ENCODE results near the gene RXYLT1. TPM values are rescaled to one million over a fixed set of nuclear protein-coding genes. Genes with fewer than 3 reads are reported as not detected.

RXYLT1 gene
- total RNA-seq, 2 experiments from 2014 or later: 6.2 to 6.3 TPM

GRCh38 chr12:63782466-63782865 lies 2.8 kb downstream of the RXYLT1 start:
- ChIA-PET POLR2A (no interaction called here), CTCF (no interaction called here)
- peaks cover 52% of the 10 kb centered on the region for H3K4me1 Mint-ChIP-seq (ENCODE audit: low read depth)
- Histone ChIP-seq H3K27me3 (ENCODE audit: control insufficient read depth in 1 of 2, insufficient read depth in 2 of 2, low read length in 2 of 2) (no peaks in the 10 kb centered on the region), H3K4me3 (ENCODE audit: low read length) (no peak overlapping the region), H3K9me3 (ENCODE audit: control insufficient read depth in 1 of 2, insufficient read depth in 1 of 2, low read length in 2 of 2) (no peaks in the 10 kb centered on the region), H3K36me3 (ENCODE audit: insufficient read depth, low read length) (peaks cover 21% of the 10 kb centered on the region), H3K27ac (ENCODE audit: low read depth in 1 of 2, low read length in 2 of 2) (no peak overlapping the region), H3K4me1 (ENCODE audit: insufficient read depth, low read length) (peaks cover 11% of the 10 kb centered on the region)
- no peaks in the 10 kb centered on the region for H3K27me3 Mint-ChIP-seq
- H3K4me3 Mint-ChIP-seq: peak overlapping the region; percentile 34
- no peak overlapping the region for H3K27ac Mint-ChIP-seq
- ATAC-seq (ENCODE audit: poor library complexity) (no peak), DNase-seq (no peak)
- H3K36me3 Mint-ChIP-seq (ENCODE audit: low read depth): peaks cover 56% of the 10 kb centered on the region
- no peaks in the 10 kb centered on the region for H3K9me3 Mint-ChIP-seq
- intact Hi-C loops (cut with DNase I, micrococcal nuclease): loop anchor here in 1 of 2 experiments (5.0 kb wide), 2 partner anchors 440 to 975 kb away; partner anchors contain the start of genes GNS and KICS2
- no peak for TF ChIP-seq CTCF (IDR thresholded peaks at IDR 0.05)

GRCh38 chr12:63787306-63787705 lies 7.6 kb downstream of the RXYLT1 start:
- H3K4me3 ChIP-seq (ENCODE audit: low read length): no peak overlapping the region
- no peaks in the 10 kb centered on the region for H3K27me3 ChIP-seq (ENCODE audit: control insufficient read depth in 1 of 2, insufficient read depth in 2 of 2, low read length in 2 of 2)
- Mint-ChIP-seq H3K4me3 (no peak overlapping the region), H3K36me3 (ENCODE audit: low read depth) (peaks cover 86% of the 10 kb centered on the region), H3K27ac (no peak overlapping the region), H3K9me3 (no peaks in the 10 kb centered on the region), H3K4me1 (ENCODE audit: low read depth) (peaks cover 26% of the 10 kb centered on the region), H3K27me3 (no peaks in the 10 kb centered on the region)
- no peak overlapping the region for H3K27ac ChIP-seq (ENCODE audit: low read depth in 1 of 2, low read length in 2 of 2)
- no peaks in the 10 kb centered on the region for H3K9me3 ChIP-seq (ENCODE audit: control insufficient read depth in 1 of 2, insufficient read depth in 1 of 2, low read length in 2 of 2)
- POLR2A ChIA-PET: no interaction called here
- CTCF ChIA-PET: no interaction called here
- no peak for DNase-seq
- TF ChIP-seq CTCF (IDR thresholded peaks at IDR 0.05): no peak
- ATAC-seq (ENCODE audit: poor library complexity): no peak
- intact Hi-C loops (cut with DNase I, micrococcal nuclease): no loop called here
- H3K4me1 ChIP-seq (ENCODE audit: insufficient read depth, low read length): no peaks in the 10 kb centered on the region
- peaks cover 41% of the 10 kb centered on the region for H3K36me3 ChIP-seq (ENCODE audit: insufficient read depth, low read length)

GRCh38 chr12:63790608-63790945 lies 10.9 kb downstream of the RXYLT1 start:
- peaks cover 5% of the 10 kb centered on the region for H3K4me1 Mint-ChIP-seq (ENCODE audit: low read depth)
- POLR2A ChIA-PET: no interaction called here
- no peaks in the 10 kb centered on the region for H3K4me1 ChIP-seq (ENCODE audit: insufficient read depth, low read length)
- TF ChIP-seq CTCF (IDR thresholded peaks at IDR 0.05): no peak
- H3K4me3 Mint-ChIP-seq: no peak overlapping the region
- peaks cover 65% of the 10 kb centered on the region for H3K36me3 Mint-ChIP-seq (ENCODE audit: low read depth)
- H3K4me3 ChIP-seq (ENCODE audit: low read length): no peak overlapping the region
- H3K9me3 ChIP-seq (ENCODE audit: control insufficient read depth in 1 of 2, insufficient read depth in 1 of 2, low read length in 2 of 2): no peaks in the 10 kb centered on the region
- H3K27ac Mint-ChIP-seq: no peak overlapping the region
- no peaks in the 10 kb centered on the region for H3K27me3 Mint-ChIP-seq
- no peak for ATAC-seq (ENCODE audit: poor library complexity)
- DNase-seq: no peak
- H3K27me3 ChIP-seq (ENCODE audit: control insufficient read depth in 1 of 2, insufficient read depth in 2 of 2, low read length in 2 of 2): no peaks in the 10 kb centered on the region
- no peak overlapping the region for H3K27ac ChIP-seq (ENCODE audit: low read depth in 1 of 2, low read length in 2 of 2)
- no peaks in the 10 kb centered on the region for H3K9me3 Mint-ChIP-seq
- H3K36me3 ChIP-seq (ENCODE audit: insufficient read depth, low read length): peaks cover 26% of the 10 kb centered on the region
- intact Hi-C loops (cut with DNase I, micrococcal nuclease): no loop called here
- CTCF ChIA-PET: no interaction called here
